HFF-Myc (cell line): Measurements from ENCODE around the gene YPEL2.

Experiments used
- DNase-seq: peaks from one replicate; pipeline ENCODE4 v3.0.0-alpha.2; 2011; ENCODE audit warnings: low read depth; ENCODE audit errors: extremely low read depth
- H3K4me3 ChIP-seq: replicated peaks from 2 replicates; pipeline ENCODE4 v1.5.1; 2011; ENCODE audit warnings: low read depth, mild to moderate bottlenecking, control low read depth, low read length
- TF ChIP-seq, protein P1 (sequence below): IDR thresholded peaks from 2 replicates; pipeline ENCODE4 v1.5.1; 2012; ENCODE audit warnings: mild to moderate bottlenecking, low read depth, low read length, control low read depth; ENCODE audit errors: missing control alignments

YPEL2 gene

DNA sequence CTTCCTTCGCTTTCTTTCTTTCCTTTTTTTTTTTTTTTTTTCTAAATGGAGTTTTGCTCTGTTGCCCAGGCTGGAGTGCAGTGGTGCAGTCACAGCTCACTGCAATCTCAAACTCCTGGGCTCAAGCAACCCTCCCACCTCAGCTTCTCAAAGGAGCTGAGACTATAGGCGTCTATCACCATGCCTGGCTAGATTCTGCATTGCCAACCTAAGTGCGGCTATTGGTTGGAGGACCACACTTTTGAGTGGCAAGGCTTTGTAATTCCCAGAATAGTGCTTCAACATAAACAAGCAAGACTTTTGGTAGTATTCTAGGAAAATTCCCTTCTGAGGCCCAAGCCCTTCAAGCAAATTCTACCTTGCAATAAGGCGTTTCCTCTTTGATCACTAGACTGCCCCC is 107.8 kb downstream of the YPEL2 start:
- TF ChIP-seq, protein P1, sequence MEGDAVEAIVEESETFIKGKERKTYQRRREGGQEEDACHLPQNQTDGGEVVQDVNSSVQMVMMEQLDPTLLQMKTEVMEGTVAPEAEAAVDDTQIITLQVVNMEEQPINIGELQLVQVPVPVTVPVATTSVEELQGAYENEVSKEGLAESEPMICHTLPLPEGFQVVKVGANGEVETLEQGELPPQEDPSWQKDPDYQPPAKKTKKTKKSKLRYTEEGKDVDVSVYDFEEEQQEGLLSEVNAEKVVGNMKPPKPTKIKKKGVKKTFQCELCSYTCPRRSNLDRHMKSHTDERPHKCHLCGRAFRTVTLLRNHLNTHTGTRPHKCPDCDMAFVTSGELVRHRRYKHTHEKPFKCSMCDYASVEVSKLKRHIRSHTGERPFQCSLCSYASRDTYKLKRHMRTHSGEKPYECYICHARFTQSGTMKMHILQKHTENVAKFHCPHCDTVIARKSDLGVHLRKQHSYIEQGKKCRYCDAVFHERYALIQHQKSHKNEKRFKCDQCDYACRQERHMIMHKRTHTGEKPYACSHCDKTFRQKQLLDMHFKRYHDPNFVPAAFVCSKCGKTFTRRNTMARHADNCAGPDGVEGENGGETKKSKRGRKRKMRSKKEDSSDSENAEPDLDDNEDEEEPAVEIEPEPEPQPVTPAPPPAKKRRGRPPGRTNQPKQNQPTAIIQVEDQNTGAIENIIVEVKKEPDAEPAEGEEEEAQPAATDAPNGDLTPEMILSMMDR, result no peak
- no peak overlapping the region for H3K4me3 ChIP-seq
- DNase-seq, result no peak

DNA sequence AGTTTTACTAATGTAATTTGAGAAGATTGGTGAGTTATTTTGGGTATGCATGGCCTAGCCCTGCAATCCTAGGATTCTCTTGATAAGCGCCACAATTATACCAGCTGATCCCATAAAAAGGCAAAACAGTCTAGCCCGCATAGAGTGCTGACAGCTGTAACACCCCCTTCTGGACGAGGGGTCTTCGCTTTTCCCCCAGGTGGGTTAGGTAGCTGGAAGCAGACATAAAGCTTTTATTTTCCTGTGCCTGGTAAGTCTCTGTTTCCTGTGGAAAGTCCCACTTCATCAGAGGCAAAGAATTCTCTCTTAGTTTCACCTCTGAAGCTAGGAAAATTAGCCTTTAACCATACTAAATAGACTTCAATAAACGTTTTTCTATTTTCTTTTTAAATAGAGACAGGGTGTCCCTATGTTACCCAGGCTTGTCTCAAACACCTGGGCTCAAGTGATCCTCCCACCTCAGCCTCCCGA is 108.3 kb downstream of the YPEL2 start:
- H3K4me3 ChIP-seq, result no peak overlapping the region
- TF ChIP-seq, protein P1, result no peak
- DNase-seq, result no peak

DNA sequence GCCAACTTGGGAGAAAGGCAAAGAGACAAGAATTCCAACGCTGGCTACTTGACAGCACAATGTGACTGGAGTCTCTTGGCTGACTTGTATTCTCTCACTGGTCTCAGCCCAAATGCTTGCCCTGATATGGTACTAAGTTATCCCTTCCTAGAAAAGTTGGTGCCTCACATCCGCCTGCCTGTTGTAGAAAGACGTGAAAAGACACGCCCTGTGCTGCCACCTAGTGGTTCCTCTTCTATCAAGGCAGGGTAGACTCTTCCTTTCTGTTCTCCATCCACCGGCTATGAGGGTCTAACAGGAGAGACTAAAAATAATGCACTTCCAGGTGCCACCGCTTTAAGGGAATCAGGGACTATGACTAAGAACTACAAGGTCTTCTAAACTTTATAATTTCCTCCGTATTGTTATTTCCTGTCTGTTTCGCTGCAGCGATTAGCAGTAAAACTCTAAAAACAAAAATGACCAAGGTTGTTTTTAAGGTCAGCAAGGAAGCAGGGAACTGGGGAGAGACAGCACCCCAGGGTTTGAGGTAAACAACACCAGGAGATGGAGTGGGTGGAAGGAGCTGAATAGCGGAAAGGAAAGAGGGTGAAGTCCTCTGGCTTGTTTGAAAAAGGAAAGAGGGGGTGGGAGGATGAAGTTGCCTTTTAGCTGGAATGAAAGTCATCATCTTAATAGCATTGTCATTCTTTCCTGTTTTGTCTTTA is 109.5 kb downstream of the YPEL2 start:
- no peak overlapping the region for H3K4me3 ChIP-seq
- DNase-seq, result peak; percentile 88
- TF ChIP-seq, protein P1, result peak; percentile 86

DNA sequence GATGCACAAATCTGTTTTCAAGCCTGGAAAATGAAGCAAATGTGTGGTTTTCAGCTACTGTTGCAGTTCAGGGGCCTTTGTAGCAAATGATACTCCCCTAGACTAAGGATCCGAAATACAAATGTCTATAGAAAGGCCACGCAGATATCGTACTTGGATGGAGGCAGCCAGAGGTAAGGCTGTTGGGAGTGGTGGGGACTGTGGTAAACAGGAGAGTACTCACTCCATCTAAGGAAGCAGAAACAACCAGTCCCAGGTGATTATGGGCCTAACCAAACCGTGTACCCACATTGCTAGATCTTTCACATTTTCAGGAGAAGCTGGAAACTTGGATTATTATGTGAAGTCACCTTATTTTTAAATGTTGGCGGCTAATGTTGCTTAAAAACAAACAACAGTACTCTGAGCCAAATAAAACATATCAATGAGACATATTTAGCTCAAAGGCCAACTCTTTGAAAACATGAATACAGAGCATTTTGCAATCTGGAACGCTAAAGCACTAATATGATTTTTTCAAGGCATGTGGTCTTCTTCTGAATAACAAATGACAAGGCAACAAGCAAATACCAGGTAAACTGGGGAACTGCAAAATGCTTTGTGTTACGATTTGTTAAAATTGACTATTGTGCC is 110.1 kb downstream of the YPEL2 start:
- no peak overlapping the region for H3K4me3 ChIP-seq
- no peak for DNase-seq
- TF ChIP-seq, protein P1, result no peak

DNA sequence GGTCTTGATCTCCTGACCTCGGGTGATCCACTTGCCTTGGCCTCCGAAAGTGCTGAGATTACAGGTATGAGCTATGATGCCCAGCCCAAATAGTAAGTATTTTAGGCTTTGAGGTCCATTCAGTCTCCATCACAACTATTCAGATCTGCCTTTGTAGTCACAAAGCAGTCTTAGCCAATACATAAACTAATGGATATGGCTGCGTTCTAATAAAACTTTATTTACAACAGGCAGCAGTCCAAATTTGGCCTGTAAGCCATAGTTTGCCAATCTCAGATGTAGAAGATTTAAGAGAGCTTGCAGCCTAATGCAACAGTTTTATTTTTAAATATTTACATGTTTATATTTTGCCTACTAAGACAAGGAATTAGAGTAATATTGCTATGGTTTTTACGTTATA is 111.7 kb downstream of the YPEL2 start:
- TF ChIP-seq, protein P1, result no peak
- H3K4me3 ChIP-seq, result no peak overlapping the region
- no peak for DNase-seq
